ENCODE data around the gene C1orf159.

- no peak for TF ChIP-seq POLR2A (IDR thresholded peaks at IDR 0.05)
- TF ChIP-seq, protein P1, sequence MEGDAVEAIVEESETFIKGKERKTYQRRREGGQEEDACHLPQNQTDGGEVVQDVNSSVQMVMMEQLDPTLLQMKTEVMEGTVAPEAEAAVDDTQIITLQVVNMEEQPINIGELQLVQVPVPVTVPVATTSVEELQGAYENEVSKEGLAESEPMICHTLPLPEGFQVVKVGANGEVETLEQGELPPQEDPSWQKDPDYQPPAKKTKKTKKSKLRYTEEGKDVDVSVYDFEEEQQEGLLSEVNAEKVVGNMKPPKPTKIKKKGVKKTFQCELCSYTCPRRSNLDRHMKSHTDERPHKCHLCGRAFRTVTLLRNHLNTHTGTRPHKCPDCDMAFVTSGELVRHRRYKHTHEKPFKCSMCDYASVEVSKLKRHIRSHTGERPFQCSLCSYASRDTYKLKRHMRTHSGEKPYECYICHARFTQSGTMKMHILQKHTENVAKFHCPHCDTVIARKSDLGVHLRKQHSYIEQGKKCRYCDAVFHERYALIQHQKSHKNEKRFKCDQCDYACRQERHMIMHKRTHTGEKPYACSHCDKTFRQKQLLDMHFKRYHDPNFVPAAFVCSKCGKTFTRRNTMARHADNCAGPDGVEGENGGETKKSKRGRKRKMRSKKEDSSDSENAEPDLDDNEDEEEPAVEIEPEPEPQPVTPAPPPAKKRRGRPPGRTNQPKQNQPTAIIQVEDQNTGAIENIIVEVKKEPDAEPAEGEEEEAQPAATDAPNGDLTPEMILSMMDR (IDR thresholded peaks at IDR 0.05 in 4 of 5, conservative IDR thresholded peaks at IDR 0.05 in 1 of 5) = no peak
These were observed 67.9 kb downstream of the C1orf159 start for GRCh38 chr1:1047963-1048362.

All from gastrocnemius medialis (tissue), 4 donors.